ENCODE data around the gene NFASC. TPM values are rescaled to one million over a fixed set of nuclear protein-coding genes. Genes with fewer than 3 reads are reported as not detected.
A peak's percentile ranks its signal among the peaks of the same experiment; 100 is the strongest.

Gene NFASC
- total and polyA plus RNA-seq, 9 of the 15 experiments (the other 6 are each of a cell fraction or from before 2014, with no cell fraction given), result 0.03 to 0.16 (median 0.06) TPM; not detected in 6

- no peak for ATAC-seq
- no TSS peak for BruUV-seq (replicated peaks)
- peak; percentile 29 for TF ChIP-seq HNRNPLL (IDR thresholded peaks at IDR 0.05; ENCODE audit: low read depth, low read length, poor library complexity, severe bottlenecking)
- no peak for TF ChIP-seq ZNF311 (CRISPR knock-in tag; IDR thresholded peaks at IDR 0.05)
- Histone ChIP-seq H3K9ac (ENCODE audit: insufficient read depth in 1 of 2, low read depth in 2 of 2, low read length in 2 of 2) (peak overlapping the region in 1 of 2 experiments; percentile 14; a peak in 1 of 4 replicates), H4K20me1 (replicated peaks; ENCODE audit: control insufficient read depth, insufficient read depth, low read length) (peaks cover 12% of the 10 kb centered on the region; the same call in 1 of the 2 replicates), H3K9me1 (ENCODE audit: control insufficient read depth, insufficient read depth, low read length) (no peaks in the 10 kb centered on the region), H3K27me3 (ENCODE audit: control insufficient read depth in 2 of 2, insufficient read depth in 2 of 2, low read length in 2 of 2) (peaks cover 66 to 96% of the 10 kb centered on the region in 2 experiments), H2AFZ (ENCODE audit: low read depth, low read length) (no peak overlapping the region), H3K79me2 (ENCODE audit: control insufficient read depth, insufficient read depth, low read length) (no peaks in the 10 kb centered on the region), H3K4me3 (no peak overlapping the region), H3K9me3 (replicated peaks; ENCODE audit: control insufficient read depth, insufficient read depth, low read depth, low read length) (no peaks in the 10 kb centered on the region), H3K27ac (ENCODE audit: extremely low read depth, low read depth, low read length) (no peak overlapping the region), H3K4me1 (replicated peaks in 1 of 2; ENCODE audit: control insufficient read depth in 2 of 2, insufficient read depth in 2 of 2, low read length in 2 of 2) (peaks cover 0 to 23% of the 10 kb centered on the region in 2 experiments; a peak in 3 of 5 replicates), H3K4me2 (ENCODE audit: insufficient read depth, low read length) (no peak overlapping the region), H3K36me3 (ENCODE audit: control insufficient read depth, insufficient read depth, low read length) (no peaks in the 10 kb centered on the region)
- POLR2A ChIA-PET, result interaction anchor here (1.0 to 1.7 kb wide), 2 partner anchors 8 to 187 kb away, joined by 3 to 4 read pairs; no protein-coding TSS in a partner anchor
- intact Hi-C loops (cut with micrococcal nuclease), result loop anchor here (10.0 kb wide), 1 partner anchor 265 kb away; no protein-coding TSS in a partner anchor
- no peak for FAIRE-seq
- WGBS (ENCODE audit: insufficient coverage, low coverage, missing lambda C conversion rate), result 8% methylated on average over 41 of the region's 42 CpGs
- DNase-seq (ENCODE audit: extremely low read depth in 1 of 4, low spot score in 3 of 4), result no peak
- in situ Hi-C loops (cut with MboI), result no loop called here
- CTCF ChIA-PET (ENCODE audit: low intra/inter-chr PET ratio), result no interaction called here
Measured at GRCh38 chr1:205069371-205070125, 198.9 kb downstream of the NFASC start.

GRCh38 chr1:205071028-205071409 lies 200.4 kb downstream of the NFASC start:
- Histone ChIP-seq H3K79me2 (ENCODE audit: control insufficient read depth, insufficient read depth, low read length) (no peaks in the 10 kb centered on the region), H3K9me1 (ENCODE audit: control insufficient read depth, insufficient read depth, low read length) (no peaks in the 10 kb centered on the region), H3K4me1 (replicated peaks in 1 of 2; ENCODE audit: control insufficient read depth in 2 of 2, insufficient read depth in 2 of 2, low read length in 2 of 2) (peaks cover under 1 to 18% of the 10 kb centered on the region in 2 experiments; a peak in 3 of 5 replicates), H3K27me3 (ENCODE audit: control insufficient read depth in 2 of 2, insufficient read depth in 2 of 2, low read length in 2 of 2) (peaks cover 60 to 89% of the 10 kb centered on the region in 2 experiments), H2AFZ (ENCODE audit: low read depth, low read length) (no peak overlapping the region), H3K36me3 (ENCODE audit: control insufficient read depth, insufficient read depth, low read length) (no peaks in the 10 kb centered on the region), H3K4me3 (no peak overlapping the region), H3K9me3 (replicated peaks; ENCODE audit: control insufficient read depth, insufficient read depth, low read depth, low read length) (no peaks in the 10 kb centered on the region), H3K4me2 (ENCODE audit: insufficient read depth, low read length) (no peak overlapping the region), H4K20me1 (replicated peaks; ENCODE audit: control insufficient read depth, insufficient read depth, low read length) (peaks cover 17% of the 10 kb centered on the region; the same call in 1 of the 2 replicates), H3K9ac (ENCODE audit: insufficient read depth in 1 of 2, low read depth in 2 of 2, low read length in 2 of 2) (no peak overlapping the region), H3K27ac (ENCODE audit: extremely low read depth, low read depth, low read length) (no peak overlapping the region)
- no peak for ATAC-seq
- in situ Hi-C loops (cut with MboI), result no loop called here
- no peak for DNase-seq (ENCODE audit: extremely low read depth in 1 of 4, low spot score in 3 of 4)
- ChIA-PET POLR2A (interaction anchor here (0.6 to 1.7 kb wide), 6 partner anchors 8 to 52 kb away, joined by 3 to 6 read pairs (median 4); no protein-coding TSS in a partner anchor), CTCF (ENCODE audit: low intra/inter-chr PET ratio) (no interaction called here)
- WGBS (ENCODE audit: insufficient coverage, low coverage, missing lambda C conversion rate), result 0% methylated on average over 2 of the region's 2 CpGs
- no TSS peak for BruUV-seq (replicated peaks)
- intact Hi-C loops (cut with micrococcal nuclease), result no loop called here
- no peak for TF ChIP-seq ZFP30 (CRISPR knock-in tag; IDR thresholded peaks at IDR 0.05; ENCODE audit: borderline replicate concordance)
- no peak for TF ChIP-seq POLR2AphosphoS2 (IDR thresholded peaks at IDR 0.05; ENCODE audit: low read length)
- no peak for TF ChIP-seq MBD2 (IDR thresholded peaks at IDR 0.05; ENCODE audit: borderline replicate concordance, low read depth)
- no peak for TF ChIP-seq SMARCB1 (IDR thresholded peaks at IDR 0.05; ENCODE audit: insufficient read length, low read depth)
- TF ChIP-seq, protein P1, sequence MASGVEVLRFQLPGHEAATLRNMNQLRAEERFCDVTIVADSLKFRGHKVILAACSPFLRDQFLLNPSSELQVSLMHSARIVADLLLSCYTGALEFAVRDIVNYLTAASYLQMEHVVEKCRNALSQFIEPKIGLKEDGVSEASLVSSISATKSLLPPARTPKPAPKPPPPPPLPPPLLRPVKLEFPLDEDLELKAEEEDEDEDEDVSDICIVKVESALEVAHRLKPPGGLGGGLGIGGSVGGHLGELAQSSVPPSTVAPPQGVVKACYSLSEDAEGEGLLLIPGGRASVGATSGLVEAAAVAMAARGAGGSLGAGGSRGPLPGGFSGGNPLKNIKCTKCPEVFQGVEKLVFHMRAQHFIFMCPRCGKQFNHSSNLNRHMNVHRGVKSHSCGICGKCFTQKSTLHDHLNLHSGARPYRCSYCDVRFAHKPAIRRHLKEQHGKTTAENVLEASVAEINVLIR (CRISPR knock-in tag; IDR thresholded peaks at IDR 0.05), result no peak
- TF ChIP-seq ATF1 (CRISPR knock-in tag; IDR thresholded peaks at IDR 0.05), result no peak
- TF ChIP-seq ATF1 (tag; IDR thresholded peaks at IDR 0.05), result no peak
- no peak for TF ChIP-seq MLX (CRISPR knock-in tag; conservative IDR thresholded peaks at IDR 0.05)
- no peak for TF ChIP-seq BRD9 (IDR thresholded peaks at IDR 0.05; ENCODE audit: low read depth, partially characterized antibody)
- no peak for FAIRE-seq

Measured in K562 (cell line).